ENCODE data around the gene CDK15.

CDK15 gene

DNA sequence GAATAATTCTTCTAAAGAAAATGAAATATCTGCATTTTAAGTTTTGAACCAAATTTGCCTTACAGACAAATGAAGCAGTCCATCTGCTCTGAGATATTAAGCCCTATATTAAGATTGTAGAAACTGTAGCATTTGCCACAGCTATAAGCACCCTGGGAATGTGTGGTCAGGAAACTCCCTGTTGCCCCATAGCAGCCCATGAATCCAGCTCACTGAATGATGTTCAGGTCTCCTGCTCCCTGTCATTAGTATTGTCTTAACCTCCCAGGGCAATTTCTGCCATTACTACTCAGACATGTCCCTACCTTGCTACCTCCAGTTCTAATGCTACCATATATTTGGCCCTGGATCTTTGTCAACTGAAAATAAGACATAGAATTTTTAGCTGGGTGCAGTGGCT is 41.1 kb downstream of the CDK15 start:
- TF ChIP-seq, protein P1, sequence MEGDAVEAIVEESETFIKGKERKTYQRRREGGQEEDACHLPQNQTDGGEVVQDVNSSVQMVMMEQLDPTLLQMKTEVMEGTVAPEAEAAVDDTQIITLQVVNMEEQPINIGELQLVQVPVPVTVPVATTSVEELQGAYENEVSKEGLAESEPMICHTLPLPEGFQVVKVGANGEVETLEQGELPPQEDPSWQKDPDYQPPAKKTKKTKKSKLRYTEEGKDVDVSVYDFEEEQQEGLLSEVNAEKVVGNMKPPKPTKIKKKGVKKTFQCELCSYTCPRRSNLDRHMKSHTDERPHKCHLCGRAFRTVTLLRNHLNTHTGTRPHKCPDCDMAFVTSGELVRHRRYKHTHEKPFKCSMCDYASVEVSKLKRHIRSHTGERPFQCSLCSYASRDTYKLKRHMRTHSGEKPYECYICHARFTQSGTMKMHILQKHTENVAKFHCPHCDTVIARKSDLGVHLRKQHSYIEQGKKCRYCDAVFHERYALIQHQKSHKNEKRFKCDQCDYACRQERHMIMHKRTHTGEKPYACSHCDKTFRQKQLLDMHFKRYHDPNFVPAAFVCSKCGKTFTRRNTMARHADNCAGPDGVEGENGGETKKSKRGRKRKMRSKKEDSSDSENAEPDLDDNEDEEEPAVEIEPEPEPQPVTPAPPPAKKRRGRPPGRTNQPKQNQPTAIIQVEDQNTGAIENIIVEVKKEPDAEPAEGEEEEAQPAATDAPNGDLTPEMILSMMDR (IDR thresholded peaks at IDR 0.05; ENCODE audit: borderline replicate concordance, control extremely low read depth, extremely low read depth, insufficient read depth, missing control alignments), result no peak
- no peak for DNase-seq (ENCODE audit: low spot score)
- in situ Hi-C loops (cut with MboI; ENCODE audit: low sequenced_read_pairs, unreplicated experiment), result no loop called here

DNA sequence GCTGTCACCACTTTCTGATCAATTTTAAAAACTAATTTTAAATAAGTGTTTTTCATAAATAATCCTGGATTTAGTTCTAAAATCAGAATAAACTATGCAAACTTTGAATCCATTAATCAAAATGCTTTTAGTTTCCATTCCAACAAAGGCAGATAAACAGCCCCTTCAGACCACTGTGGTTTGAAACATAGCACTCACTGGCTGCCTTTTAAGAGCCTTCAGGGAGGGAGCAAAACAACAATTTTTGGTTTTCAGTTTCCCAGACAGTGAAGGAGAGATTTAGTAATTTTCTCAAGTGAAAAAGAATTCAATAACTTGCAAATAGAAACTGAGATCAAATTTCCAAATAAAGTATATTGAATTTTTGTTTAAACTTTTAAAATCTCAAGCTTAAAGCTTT is 46.1 kb downstream of the CDK15 start:
- no peak for DNase-seq (ENCODE audit: low spot score)
- in situ Hi-C loops (cut with MboI; ENCODE audit: low sequenced_read_pairs, unreplicated experiment), result loop anchor here (10.0 kb wide), 1 partner anchor 342 kb away; no protein-coding TSS in a partner anchor
- TF ChIP-seq, protein P1 (IDR thresholded peaks at IDR 0.05; ENCODE audit: borderline replicate concordance, control extremely low read depth, extremely low read depth, insufficient read depth, missing control alignments), result no peak

DNA sequence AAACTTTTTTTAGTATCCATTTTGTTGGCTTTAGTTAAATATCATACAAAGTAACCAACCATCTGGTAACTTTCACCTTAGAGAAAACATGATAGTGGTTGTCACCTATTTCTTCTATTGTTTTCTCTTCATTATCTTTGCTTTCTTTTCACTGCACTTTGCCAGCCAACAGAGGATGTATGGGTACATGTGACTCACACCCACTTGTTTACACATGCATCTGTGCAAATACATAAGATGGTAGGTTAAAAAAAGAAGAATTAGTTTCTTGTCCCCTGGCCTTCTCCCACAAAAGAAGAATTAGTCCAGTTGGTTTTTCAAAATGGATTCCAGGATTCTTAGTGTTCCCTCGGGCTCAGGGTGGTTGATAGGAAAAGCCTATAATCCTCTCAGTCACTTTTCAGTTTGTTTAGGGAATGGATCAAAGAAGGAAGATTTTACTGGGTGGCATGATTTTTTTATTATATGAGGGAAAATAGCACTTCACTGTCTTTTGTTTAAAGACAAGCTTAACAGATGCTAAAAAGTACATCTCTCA is 46.6 kb downstream of the CDK15 start:
- DNase-seq (ENCODE audit: low spot score), result no peak
- TF ChIP-seq, protein P1 (IDR thresholded peaks at IDR 0.05; ENCODE audit: borderline replicate concordance, control extremely low read depth, extremely low read depth, insufficient read depth, missing control alignments), result no peak
- in situ Hi-C loops (cut with MboI; ENCODE audit: low sequenced_read_pairs, unreplicated experiment), result loop anchor here (10.0 kb wide), 1 partner anchor 342 kb away; no protein-coding TSS in a partner anchor

DNA sequence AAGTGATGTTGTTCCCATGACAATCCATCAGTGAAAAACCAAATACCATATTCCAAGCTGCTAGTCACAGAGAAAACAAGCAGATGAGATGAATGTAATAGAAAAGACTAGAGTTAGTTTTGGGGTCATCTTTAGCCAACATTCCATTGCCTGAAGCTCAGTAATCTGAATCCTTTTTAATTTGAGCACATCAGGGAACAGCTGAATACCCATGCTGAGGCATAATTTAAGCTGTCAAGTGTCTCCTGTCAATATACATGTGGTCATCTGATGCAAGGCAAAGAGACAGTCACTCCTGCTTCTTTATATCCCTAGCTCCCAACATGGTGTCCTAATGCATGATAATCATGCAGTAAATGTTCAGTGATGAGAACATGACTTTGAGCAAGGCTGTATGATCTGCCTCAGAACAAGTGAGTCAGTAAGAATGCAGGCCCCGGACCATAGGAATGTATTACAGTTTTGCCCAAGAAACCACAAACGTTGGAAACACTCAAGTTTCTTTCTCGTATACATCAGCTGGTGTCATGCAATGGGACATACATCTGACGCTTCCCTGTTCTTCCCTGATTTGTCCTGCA is 48.0 kb downstream of the CDK15 start:
- in situ Hi-C loops (cut with MboI; ENCODE audit: low sequenced_read_pairs, unreplicated experiment), result loop anchor here (10.0 kb wide), 1 partner anchor 340 kb away; no protein-coding TSS in a partner anchor
- DNase-seq (ENCODE audit: low spot score), result no peak

DNA sequence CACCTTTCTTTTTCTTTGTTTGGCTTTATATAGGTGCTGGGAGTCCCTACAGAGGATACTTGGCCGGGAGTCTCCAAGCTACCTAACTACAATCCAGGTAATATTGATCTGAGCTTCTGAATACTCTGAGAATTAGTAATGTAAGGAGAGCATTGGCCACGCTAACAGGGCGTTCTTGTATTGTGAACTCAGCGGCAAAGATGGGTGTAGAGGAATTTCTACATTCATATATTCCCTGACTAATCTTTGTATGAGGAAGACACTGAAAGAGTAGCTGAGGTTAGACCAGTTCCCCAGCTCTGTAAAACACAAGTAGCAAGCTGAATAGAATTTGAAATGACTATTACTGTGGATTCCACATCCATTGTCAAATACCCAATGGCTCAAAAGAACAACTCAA is 48.5 kb downstream of the CDK15 start:
- no peak for DNase-seq (ENCODE audit: low spot score)
- in situ Hi-C loops (cut with MboI; ENCODE audit: low sequenced_read_pairs, unreplicated experiment), result loop anchor here (10.0 kb wide), 1 partner anchor 340 kb away; no protein-coding TSS in a partner anchor
- TF ChIP-seq, protein P1 (IDR thresholded peaks at IDR 0.05; ENCODE audit: borderline replicate concordance, control extremely low read depth, extremely low read depth, insufficient read depth, missing control alignments), result no peak

More for the DNA sequence above, 48.0 kb downstream of the CDK15 start:
- TF ChIP-seq, protein P1 (IDR thresholded peaks at IDR 0.05; ENCODE audit: borderline replicate concordance, control extremely low read depth, extremely low read depth, insufficient read depth, missing control alignments), result no peak

DNA sequence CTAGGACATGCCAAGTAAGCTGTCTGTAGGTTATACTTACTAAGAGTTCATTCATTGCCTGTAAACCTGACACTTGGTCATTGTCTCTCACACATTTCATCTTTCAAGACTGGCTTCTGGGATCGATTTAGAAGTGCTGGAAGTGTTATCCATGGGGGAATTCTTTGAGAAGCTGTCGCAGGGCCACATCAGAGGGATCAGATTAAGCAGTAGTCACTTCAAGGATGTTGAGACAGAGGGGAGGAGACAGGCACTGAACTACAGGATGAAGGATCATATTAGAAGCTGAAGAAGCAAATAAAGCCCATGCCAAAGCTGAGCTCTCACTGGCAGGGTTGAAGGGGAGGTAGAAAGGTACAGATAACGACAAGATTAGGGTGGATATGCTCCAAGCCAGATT is 49.0 kb downstream of the CDK15 start:
- TF ChIP-seq, protein P1 (IDR thresholded peaks at IDR 0.05; ENCODE audit: borderline replicate concordance, control extremely low read depth, extremely low read depth, insufficient read depth, missing control alignments), result no peak
- in situ Hi-C loops (cut with MboI; ENCODE audit: low sequenced_read_pairs, unreplicated experiment), result loop anchor here (10.0 kb wide), 1 partner anchor 339 kb away; no protein-coding TSS in a partner anchor
- no peak for DNase-seq (ENCODE audit: low spot score)
